Thoracic aorta (tissue), 2 donors: ENCODE data around the gene SAP30BP. TPM values are rescaled to one million over a fixed set of nuclear protein-coding genes. Genes with fewer than 3 reads are reported as not detected.

Experiments
- ATAC-seq: fragments of 150-250 bp; one replicate; pipeline ENCODE4 v1.8.0; 2017; ENCODE audit warnings: low read depth; ENCODE audit not compliant: insufficient number of reproducible peaks, low FRiP score
- DNase-seq: peaks from one replicate; pipeline ENCODE4 v3.0.0-alpha.2; 2020; ENCODE audit warnings: low spot score
- H3K27ac ChIP-seq, 2 donors: fragments of 200-600 bp; sonication (generic); 1 replicate in 1 of 2; 2 replicates in 1 of 2; pipeline ENCODE4 v1.5.1; 2016; ENCODE audit warnings: mild to moderate bottlenecking in 2 of 2, moderate library complexity in 2 of 2
- H3K27me3 ChIP-seq: fragments of 200-600 bp; sonication (generic); replicated peaks from 2 replicates; pipeline ENCODE4 v1.6.0; 2016; ENCODE audit warnings: mild to moderate bottlenecking; ENCODE audit not compliant: insufficient read depth
- H3K36me3 ChIP-seq: fragments of 200-600 bp; sonication (generic); one replicate; pipeline ENCODE4 v1.5.1; 2016
- H3K4me1 ChIP-seq, 2 donors: fragments of 200-600 bp; sonication (generic); 1 replicate in 1 of 2; 2 replicates in 1 of 2; pipeline versions ENCODE4 v1.5.1 to v1.6.0; 2016; ENCODE audit warnings: low read depth in 2 of 2, mild to moderate bottlenecking in 1 of 2; ENCODE audit not compliant: control insufficient read depth in 1 of 2
- H3K4me3 ChIP-seq: fragments of 200-600 bp; sonication (generic); 2 replicates; pipeline ENCODE4 v1.5.1; 2016; ENCODE audit warnings: mild to moderate bottlenecking
- H3K9me3 ChIP-seq: fragments of 200-600 bp; sonication (generic); 2 replicates; pipeline ENCODE4 v1.5.1; 2016
- total RNA-seq, 2 donors: library from RNA; depleted of rRNA; stranded (reverse); fragments of >200 nt; gene quantifications; one replicate each; pipeline versions ENCODE4 v1.1.0 to v1.2.3, GENCODE V29; 2016
- TF ChIP-seq, protein P1 (sequence below): fragments of 200-600 bp; sonication (generic); IDR thresholded peaks from one replicate; pipeline ENCODE4 v1.5.1; 2019; ENCODE audit warnings: antibody characterized with exemption

Gene SAP30BP
- total RNA-seq, 2 donors from 2014 or later, result 65.1 to 70.4 TPM

DNA sequence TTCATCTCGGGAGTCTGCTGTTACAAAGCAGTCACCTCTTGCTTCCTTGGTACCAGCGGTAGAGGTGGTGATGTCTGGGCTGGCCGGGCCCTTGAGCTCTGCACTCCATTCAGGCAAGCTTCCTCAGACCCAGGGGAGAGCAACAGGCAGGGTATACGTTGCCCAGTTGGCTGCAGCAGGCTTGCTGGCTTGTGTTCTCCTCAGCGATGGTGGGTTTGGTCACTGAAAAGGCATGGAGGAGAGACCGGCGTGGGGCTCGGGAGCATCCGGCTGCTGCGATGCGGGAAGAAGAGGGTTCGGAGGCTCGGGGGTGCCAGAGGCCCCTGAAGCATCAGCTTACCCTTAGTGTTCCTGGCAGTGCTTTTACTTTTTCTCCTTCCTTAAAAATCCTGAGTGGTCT is 25.8 kb downstream of the SAP30BP start:
- no peak for DNase-seq

DNA sequence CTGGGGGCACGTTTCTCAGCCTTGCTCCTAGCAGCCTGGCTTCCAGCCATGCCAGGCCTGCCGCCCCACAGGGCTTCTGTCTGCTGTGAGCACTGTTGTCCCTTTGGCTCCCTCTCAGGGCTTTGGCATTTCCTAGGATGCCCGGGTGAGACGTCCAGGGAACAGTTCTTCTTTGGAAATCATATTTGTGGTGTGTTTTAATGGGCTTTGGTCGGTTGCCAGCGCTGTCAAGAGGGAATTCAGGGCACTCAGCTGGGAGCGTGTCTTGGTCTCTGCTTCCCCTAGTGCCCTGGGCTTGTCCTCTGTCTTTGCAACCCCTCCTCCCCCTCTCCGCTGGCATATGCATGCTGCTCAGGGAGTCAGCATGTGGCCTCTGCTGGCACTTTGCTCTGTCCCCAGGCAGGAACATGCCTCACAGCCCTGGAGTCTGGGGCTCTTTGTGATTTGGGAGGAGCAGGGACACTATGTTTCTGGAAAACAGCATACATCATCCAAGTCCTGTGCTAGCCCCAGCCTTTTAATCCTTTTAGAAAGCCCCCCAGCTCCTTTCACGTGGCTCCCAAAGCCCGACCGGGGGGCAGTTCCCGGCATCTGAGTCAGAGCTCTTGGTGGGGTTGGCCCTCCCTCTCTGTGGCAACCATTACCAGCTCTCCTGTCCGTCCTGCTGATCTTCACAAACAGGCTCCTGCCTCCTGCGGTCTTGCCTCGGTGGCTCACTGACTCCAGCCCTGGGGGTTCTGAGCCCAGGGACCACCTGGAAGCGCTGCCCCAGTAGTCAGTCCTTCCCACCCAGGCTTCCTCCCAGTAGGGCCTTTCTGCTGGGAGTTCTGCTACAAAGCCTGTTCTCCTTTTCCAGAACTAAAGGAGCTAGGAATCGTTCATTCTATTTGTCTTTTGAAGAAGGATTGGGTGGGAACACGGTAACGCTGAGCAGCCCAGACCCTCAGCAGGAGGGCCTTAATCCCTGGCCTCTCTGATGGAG is 26.7 kb downstream of the SAP30BP start:
- no peaks in the 10 kb centered on the region for H3K27me3 ChIP-seq
- ATAC-seq, result peak; percentile 46
- TF ChIP-seq, protein P1, sequence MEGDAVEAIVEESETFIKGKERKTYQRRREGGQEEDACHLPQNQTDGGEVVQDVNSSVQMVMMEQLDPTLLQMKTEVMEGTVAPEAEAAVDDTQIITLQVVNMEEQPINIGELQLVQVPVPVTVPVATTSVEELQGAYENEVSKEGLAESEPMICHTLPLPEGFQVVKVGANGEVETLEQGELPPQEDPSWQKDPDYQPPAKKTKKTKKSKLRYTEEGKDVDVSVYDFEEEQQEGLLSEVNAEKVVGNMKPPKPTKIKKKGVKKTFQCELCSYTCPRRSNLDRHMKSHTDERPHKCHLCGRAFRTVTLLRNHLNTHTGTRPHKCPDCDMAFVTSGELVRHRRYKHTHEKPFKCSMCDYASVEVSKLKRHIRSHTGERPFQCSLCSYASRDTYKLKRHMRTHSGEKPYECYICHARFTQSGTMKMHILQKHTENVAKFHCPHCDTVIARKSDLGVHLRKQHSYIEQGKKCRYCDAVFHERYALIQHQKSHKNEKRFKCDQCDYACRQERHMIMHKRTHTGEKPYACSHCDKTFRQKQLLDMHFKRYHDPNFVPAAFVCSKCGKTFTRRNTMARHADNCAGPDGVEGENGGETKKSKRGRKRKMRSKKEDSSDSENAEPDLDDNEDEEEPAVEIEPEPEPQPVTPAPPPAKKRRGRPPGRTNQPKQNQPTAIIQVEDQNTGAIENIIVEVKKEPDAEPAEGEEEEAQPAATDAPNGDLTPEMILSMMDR, result no peak
- H3K27ac ChIP-seq, result peak overlapping the region; percentile 49 to 54
- no peaks in the 10 kb centered on the region for H3K9me3 ChIP-seq
- H3K4me1 ChIP-seq, result peaks cover 5 to 21% of the 10 kb centered on the region in 2 donors
- no peak for DNase-seq
- peaks cover 26% of the 10 kb centered on the region for H3K36me3 ChIP-seq
- no peak overlapping the region for H3K4me3 ChIP-seq

More for the DNA sequence above, 25.8 kb downstream of the SAP30BP start:
- peaks cover 5 to 21% of the 10 kb centered on the region in 2 donors for H3K4me1 ChIP-seq
- H3K36me3 ChIP-seq, result peaks cover 23% of the 10 kb centered on the region
- peak overlapping the region; percentile 36 to 47 for H3K27ac ChIP-seq
- TF ChIP-seq, protein P1, result no peak
- H3K4me3 ChIP-seq, result no peak overlapping the region
- ATAC-seq, result no peak
- no peaks in the 10 kb centered on the region for H3K9me3 ChIP-seq
- H3K27me3 ChIP-seq, result no peaks in the 10 kb centered on the region

DNA sequence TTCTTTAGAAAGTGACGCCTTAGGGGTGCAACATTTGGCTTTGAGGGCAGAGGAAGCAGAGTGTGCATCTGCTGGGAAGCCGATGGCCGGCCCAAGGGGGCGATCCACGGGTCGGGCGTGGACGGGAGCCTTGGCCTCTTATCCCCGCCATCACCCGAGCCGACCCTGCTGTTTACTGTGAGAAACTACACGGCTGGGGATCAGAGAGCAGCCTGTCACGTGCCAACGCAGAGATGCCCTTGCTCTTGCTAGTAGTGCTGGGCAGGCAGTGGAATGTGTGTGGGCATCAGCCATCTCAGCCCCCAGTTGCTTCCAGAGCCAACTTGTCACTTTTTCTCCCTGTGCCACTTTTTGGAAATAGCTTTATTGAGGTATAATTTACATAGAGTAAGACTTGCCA is 27.4 kb downstream of the SAP30BP start:
- DNase-seq, result no peak
- peaks cover 3 to 21% of the 10 kb centered on the region in 2 donors for H3K4me1 ChIP-seq

DNA sequence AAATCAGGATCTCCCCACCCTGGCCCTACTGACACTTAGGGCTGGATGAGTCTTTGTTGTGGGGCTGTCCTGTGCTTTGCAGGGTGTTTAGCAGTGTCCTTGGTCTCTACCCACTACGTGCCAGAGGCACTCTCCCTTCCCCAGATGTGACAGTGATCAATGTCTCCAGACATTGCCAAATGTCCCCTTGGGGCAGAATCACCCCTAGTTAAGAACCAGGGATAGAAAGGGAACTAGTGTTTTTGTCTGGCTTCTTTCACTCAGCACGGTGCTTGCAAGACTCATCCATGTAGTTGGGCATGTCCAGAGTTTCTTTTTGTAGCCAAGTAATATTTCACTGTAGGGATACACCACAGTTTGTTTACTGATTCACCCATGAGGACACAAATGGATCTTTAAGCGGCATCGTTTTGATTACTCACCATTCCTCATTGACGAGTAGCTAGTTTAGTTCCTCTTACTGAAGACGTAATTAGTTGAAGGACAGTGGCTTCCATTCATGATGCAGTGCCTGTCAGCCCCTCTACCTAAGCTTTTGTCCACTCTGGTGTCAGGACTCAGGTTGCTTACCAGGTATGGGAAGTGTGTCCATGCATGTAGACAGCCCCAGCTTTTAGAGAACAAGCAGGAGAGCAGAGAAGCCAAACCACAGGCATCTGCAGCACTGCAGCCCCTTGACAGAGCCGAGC is 28.1 kb downstream of the SAP30BP start:
- no peak for DNase-seq
- no peak for ATAC-seq
- peaks cover 3 to 21% of the 10 kb centered on the region in 2 donors for H3K4me1 ChIP-seq
- H3K36me3 ChIP-seq, result peaks cover 36% of the 10 kb centered on the region
- H3K27me3 ChIP-seq, result no peaks in the 10 kb centered on the region
- no peaks in the 10 kb centered on the region for H3K9me3 ChIP-seq
- no peak overlapping the region for H3K4me3 ChIP-seq
- TF ChIP-seq, protein P1, result no peak
- no peak overlapping the region for H3K27ac ChIP-seq

More for the DNA sequence above, 27.4 kb downstream of the SAP30BP start:
- Histone ChIP-seq H3K36me3 (peaks cover 29% of the 10 kb centered on the region), H3K4me3 (no peak overlapping the region), H3K27ac (peak overlapping the region; percentile 49 to 54), H3K9me3 (no peaks in the 10 kb centered on the region), H3K27me3 (no peaks in the 10 kb centered on the region)
- TF ChIP-seq, protein P1, result no peak
- ATAC-seq, result no peak

DNA sequence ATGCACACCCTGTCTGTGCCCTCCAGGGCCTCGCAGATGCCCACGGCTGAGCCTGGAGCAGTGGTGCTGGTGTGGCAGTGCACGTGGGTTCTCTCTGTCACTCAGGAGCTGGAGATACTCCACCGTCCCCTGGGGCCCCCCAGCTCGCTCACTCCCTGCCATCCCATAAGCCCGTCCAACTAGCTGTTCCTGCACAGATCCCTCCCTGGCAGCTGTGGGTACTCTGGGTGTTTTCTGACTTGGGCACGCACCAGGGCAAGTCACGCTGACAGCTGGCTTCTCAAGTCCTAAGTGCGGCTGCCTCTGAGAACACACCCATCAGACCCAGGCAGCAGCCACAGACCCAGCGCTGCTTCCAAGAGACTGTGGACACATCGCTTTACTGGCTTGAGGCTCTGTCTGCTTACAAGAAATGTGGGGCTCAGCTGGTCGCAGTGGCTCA is 28.7 kb downstream of the SAP30BP start:
- no peaks in the 10 kb centered on the region for H3K9me3 ChIP-seq
- no peaks in the 10 kb centered on the region for H3K27me3 ChIP-seq
- ATAC-seq (no peak), DNase-seq (no peak)
- no peak overlapping the region for H3K27ac ChIP-seq
- H3K36me3 ChIP-seq, result peaks cover 36% of the 10 kb centered on the region
- TF ChIP-seq, protein P1, result no peak
- H3K4me3 ChIP-seq, result no peak overlapping the region
- H3K4me1 ChIP-seq, result peaks cover 3 to 21% of the 10 kb centered on the region in 2 donors
